ENCODE data around the gene PLLP. TPM values are rescaled to one million over a fixed set of nuclear protein-coding genes. Genes with fewer than 3 reads are reported as not detected.

The PLLP gene
- total RNA-seq, 1 experiment from 2014 or later = 3.1 TPM

DNA sequence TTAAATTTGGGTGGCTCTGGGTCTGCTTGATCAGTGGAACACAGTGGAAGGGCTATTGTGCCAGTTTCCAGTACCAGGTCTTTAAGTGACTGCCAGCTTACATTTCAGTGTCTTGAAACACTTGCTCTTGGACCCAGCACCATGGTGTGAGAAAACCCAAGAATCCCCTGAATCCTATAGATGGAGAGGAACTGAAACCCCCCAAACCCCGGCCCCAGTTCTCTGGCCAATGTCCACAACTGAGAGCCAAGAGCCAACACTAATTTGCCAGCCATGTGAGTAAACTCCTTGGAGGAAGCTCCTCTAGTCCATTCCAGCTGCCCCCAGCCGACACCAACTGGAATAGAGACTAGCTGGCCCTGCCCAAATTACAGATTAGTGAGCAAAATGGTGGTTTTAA is 41.8 kb downstream of the PLLP start:
- Histone ChIP-seq H4K20me1 (ENCODE audit: insufficient read depth) (no peaks in the 10 kb centered on the region), H3K36me3 (ENCODE audit: control insufficient read depth in 1 of 2, insufficient read depth in 2 of 2, low read length in 2 of 2) (peaks cover 0 to 13% of the 10 kb centered on the region in 2 experiments; a peak in 2 of 4 replicates), H3K9me2 (ENCODE audit: insufficient read depth) (no peaks in the 10 kb centered on the region), H3K9ac (ENCODE audit: low read length) (no peak overlapping the region), H3K27ac (ENCODE audit: low read depth, low read length) (no peak overlapping the region), H3K4me3 (replicated peaks in 1 of 2; ENCODE audit: low read depth in 1 of 2, low read length in 2 of 2) (no peak overlapping the region), H3K9me3 (ENCODE audit: control insufficient read depth in 1 of 2, insufficient read depth in 1 of 2, low read depth in 1 of 2, low read length in 2 of 2) (no peaks in the 10 kb centered on the region), H3K79me2 (ENCODE audit: insufficient read depth, low read length) (peaks cover 5% of the 10 kb centered on the region; the same call in 1 of the 2 replicates), H3K4me1 (ENCODE audit: control insufficient read depth in 1 of 2, insufficient read depth in 2 of 2, low read length in 2 of 2) (peaks cover 10 to 15% of the 10 kb centered on the region in 2 experiments), H3K4me2 (ENCODE audit: low read length) (no peak overlapping the region), H3K27me3 (ENCODE audit: insufficient read depth, low read length) (no peaks in the 10 kb centered on the region), H2AFZ (ENCODE audit: low read depth, low read length, poor library complexity, severe bottlenecking) (no peak overlapping the region)
- BruUV-seq (replicated peaks) = no TSS peak
- RAD21 ChIA-PET (ENCODE audit: low non-redundant PET in 1 of 2, low total read pairs in 2 of 2, uncharacterized antibody in 2 of 2, unreplicated experiment in 2 of 2) = no interaction called here
- POLR2A ChIA-PET = no interaction called here
- TF ChIP-seq YY1 (IDR thresholded peaks at IDR 0.05; ENCODE audit: extremely low read depth, insufficient replicate concordance, low read depth, low read length) (no peak), SP1 (IDR thresholded peaks at IDR 0.05; ENCODE audit: low read depth) (no peak), JUND (IDR thresholded peaks at IDR 0.05) (no peak), POLR2A (IDR thresholded peaks at IDR 0.05; ENCODE audit: borderline replicate concordance, extremely low read depth, insufficient read depth, insufficient read length) (no peak), FOSL1 (IDR thresholded peaks at IDR 0.05; ENCODE audit: low read depth) (no peak), ZNF274 (IDR thresholded peaks at IDR 0.05; ENCODE audit: low read depth, low read length) (no peak), EGR1 (IDR thresholded peaks at IDR 0.05; ENCODE audit: low read depth) (no peak), ELF1 (IDR thresholded peaks at IDR 0.05; ENCODE audit: borderline replicate concordance, low read depth) (no peak), RAD21 (IDR thresholded peaks at IDR 0.05; ENCODE audit: low read depth) (no peak), SRF (IDR thresholded peaks at IDR 0.05; ENCODE audit: low read depth) (no peak), SIN3A (IDR thresholded peaks at IDR 0.05; ENCODE audit: low read depth) (no peak), CBX3 (IDR thresholded peaks at IDR 0.05; ENCODE audit: low read depth) (no peak), ZFX (IDR thresholded peaks at IDR 0.05) (no peak), CEBPB (IDR thresholded peaks at IDR 0.05; ENCODE audit: low read depth) (no peak), EZH2phosphoT487 (IDR thresholded peaks at IDR 0.05; ENCODE audit: borderline replicate concordance) (no peak), POLR2AphosphoS5 (IDR thresholded peaks at IDR 0.05; ENCODE audit: low read depth, low read length) (no peak)
- TF ChIP-seq, protein P1, sequence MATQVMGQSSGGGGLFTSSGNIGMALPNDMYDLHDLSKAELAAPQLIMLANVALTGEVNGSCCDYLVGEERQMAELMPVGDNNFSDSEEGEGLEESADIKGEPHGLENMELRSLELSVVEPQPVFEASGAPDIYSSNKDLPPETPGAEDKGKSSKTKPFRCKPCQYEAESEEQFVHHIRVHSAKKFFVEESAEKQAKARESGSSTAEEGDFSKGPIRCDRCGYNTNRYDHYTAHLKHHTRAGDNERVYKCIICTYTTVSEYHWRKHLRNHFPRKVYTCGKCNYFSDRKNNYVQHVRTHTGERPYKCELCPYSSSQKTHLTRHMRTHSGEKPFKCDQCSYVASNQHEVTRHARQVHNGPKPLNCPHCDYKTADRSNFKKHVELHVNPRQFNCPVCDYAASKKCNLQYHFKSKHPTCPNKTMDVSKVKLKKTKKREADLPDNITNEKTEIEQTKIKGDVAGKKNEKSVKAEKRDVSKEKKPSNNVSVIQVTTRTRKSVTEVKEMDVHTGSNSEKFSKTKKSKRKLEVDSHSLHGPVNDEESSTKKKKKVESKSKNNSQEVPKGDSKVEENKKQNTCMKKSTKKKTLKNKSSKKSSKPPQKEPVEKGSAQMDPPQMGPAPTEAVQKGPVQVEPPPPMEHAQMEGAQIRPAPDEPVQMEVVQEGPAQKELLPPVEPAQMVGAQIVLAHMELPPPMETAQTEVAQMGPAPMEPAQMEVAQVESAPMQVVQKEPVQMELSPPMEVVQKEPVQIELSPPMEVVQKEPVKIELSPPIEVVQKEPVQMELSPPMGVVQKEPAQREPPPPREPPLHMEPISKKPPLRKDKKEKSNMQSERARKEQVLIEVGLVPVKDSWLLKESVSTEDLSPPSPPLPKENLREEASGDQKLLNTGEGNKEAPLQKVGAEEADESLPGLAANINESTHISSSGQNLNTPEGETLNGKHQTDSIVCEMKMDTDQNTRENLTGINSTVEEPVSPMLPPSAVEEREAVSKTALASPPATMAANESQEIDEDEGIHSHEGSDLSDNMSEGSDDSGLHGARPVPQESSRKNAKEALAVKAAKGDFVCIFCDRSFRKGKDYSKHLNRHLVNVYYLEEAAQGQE (IDR thresholded peaks at IDR 0.05; ENCODE audit: low read depth) = no peak
- TF ChIP-seq, protein P2, sequence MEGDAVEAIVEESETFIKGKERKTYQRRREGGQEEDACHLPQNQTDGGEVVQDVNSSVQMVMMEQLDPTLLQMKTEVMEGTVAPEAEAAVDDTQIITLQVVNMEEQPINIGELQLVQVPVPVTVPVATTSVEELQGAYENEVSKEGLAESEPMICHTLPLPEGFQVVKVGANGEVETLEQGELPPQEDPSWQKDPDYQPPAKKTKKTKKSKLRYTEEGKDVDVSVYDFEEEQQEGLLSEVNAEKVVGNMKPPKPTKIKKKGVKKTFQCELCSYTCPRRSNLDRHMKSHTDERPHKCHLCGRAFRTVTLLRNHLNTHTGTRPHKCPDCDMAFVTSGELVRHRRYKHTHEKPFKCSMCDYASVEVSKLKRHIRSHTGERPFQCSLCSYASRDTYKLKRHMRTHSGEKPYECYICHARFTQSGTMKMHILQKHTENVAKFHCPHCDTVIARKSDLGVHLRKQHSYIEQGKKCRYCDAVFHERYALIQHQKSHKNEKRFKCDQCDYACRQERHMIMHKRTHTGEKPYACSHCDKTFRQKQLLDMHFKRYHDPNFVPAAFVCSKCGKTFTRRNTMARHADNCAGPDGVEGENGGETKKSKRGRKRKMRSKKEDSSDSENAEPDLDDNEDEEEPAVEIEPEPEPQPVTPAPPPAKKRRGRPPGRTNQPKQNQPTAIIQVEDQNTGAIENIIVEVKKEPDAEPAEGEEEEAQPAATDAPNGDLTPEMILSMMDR (IDR thresholded peaks at IDR 0.05 in 2 of 3, conservative IDR thresholded peaks at IDR 0.05 in 1 of 3; ENCODE audit: borderline replicate concordance in 1 of 3, insufficient read depth in 1 of 3, low read depth in 2 of 3, low read length in 2 of 3) = no peak
- TF ChIP-seq, protein P3, sequence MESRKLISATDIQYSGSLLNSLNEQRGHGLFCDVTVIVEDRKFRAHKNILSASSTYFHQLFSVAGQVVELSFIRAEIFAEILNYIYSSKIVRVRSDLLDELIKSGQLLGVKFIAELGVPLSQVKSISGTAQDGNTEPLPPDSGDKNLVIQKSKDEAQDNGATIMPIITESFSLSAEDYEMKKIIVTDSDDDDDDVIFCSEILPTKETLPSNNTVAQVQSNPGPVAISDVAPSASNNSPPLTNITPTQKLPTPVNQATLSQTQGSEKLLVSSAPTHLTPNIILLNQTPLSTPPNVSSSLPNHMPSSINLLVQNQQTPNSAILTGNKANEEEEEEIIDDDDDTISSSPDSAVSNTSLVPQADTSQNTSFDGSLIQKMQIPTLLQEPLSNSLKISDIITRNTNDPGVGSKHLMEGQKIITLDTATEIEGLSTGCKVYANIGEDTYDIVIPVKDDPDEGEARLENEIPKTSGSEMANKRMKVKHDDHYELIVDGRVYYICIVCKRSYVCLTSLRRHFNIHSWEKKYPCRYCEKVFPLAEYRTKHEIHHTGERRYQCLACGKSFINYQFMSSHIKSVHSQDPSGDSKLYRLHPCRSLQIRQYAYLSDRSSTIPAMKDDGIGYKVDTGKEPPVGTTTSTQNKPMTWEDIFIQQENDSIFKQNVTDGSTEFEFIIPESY (IDR thresholded peaks at IDR 0.05; ENCODE audit: extremely low read depth, insufficient replicate concordance, low read length) = no peak
- TF ChIP-seq, protein P4, sequence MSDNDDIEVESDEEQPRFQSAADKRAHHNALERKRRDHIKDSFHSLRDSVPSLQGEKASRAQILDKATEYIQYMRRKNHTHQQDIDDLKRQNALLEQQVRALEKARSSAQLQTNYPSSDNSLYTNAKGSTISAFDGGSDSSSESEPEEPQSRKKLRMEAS (IDR thresholded peaks at IDR 0.05) = no peak
- DNase-seq (ENCODE audit: low read depth, low spot score) = no peak
- ATAC-seq = no peak
- intact Hi-C loops (cut with micrococcal nuclease) = no loop called here
- CTCF ChIA-PET = no interaction called here
